A204.1 (cell line): Measurements from ENCODE around the gene RASSF4.

Source experiments
- FAIRE-seq: peaks from 2 replicates; lab custom pipeline; 2012; peaks lifted over from hg19 to GRCh38; lab: Jason Lieb, UNC

Gene RASSF4

GRCh38 chr10:44990302-44990655, 30.7 kb downstream of the RASSF4 start:
- FAIRE-seq = no peak

- FAIRE-seq = no peak
Measured at GRCh38 chr10:44990965-44991364, 31.4 kb downstream of the RASSF4 start.

- no peak for FAIRE-seq
Measured at GRCh38 chr10:44991571-44991970, 32.0 kb downstream of the RASSF4 start.

- no peak for FAIRE-seq
Measured at GRCh38 chr10:44992070-44992731, 32.6 kb downstream of the RASSF4 start.

DNA sequence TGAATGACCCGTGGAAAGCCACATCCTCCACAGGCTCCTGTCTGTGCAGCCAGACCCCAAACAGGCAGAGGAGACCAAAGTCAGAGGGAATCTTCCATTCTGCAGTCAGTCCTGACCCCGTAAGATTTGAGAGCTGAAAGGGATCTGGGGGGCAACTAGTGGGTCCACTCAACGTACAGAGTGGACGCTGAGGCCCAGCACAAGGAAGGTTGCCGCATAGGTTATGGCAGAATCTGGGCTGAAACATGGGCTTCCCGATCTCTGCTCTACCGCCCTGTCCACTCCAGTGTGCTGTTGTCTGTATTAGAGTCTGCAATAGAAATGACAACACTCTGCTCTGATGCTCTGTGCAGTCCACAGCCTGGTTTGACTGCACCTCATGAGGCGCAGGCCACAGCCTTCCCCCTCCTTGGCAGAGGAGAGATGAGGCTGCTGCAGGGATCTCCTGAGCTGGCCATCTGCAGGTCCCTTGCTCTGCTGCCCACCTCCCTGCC, 33.2 kb downstream of the RASSF4 start:
- no peak for FAIRE-seq

GRCh38 chr10:44993226-44993921, 33.8 kb downstream of the RASSF4 start:
- no peak for FAIRE-seq

GRCh38 chr10:44993922-44994751, 34.5 kb downstream of the RASSF4 start:
- FAIRE-seq = no peak

DNA sequence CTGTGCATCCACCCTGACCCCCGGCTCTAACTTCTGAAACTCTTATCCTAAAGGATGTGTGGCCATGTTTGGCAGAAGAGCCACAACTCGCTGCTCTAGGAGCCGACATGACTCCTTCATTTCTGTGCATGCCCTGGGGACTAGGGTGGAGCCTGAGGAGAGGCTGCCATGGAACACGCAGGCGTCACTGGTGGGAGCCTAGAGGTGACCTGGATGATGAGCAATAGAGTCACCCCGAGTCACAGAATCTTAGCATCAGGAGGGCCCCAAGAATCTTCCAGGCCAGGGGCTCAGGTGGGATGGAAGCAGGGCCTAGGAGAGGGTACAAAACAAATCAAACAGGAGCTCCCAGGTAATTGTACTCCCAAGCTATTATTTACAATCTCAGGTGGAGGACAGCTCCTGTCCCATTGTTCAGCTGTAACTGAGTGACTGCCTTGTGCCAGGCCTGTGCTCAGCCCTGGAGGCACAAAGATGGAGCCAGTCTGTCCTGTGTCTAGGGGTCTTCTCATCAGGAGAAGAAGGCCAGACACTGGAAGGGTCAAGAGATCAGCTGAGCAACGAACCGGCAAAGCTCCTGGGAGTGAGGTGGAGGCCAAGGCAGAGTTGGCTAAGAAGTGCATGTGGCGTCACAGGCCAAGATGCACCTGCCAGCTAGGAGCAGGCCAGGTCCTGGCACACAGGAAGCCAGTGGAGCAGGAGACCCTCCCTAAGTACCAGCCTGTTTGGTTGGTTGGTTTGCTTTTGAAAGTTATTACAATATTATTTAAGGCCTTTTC, 35.3 kb downstream of the RASSF4 start:
- no peak for FAIRE-seq

DNA sequence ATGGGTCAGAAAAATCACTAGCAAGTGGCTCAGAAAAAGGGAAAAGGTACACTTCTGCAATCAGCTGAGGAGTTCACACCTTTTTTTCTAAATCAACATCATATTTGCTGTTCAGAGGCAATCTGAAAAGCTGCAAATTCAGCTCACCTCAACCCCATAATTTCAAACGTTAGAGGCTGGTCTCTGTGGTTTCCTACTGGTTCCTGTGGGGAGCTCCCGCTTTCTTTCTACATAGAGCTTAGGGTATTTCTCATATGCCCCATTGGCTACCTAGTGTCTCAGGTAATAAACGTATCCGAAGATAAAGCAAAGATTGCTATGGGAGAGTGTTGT, 35.9 kb downstream of the RASSF4 start:
- FAIRE-seq = no peak

DNA sequence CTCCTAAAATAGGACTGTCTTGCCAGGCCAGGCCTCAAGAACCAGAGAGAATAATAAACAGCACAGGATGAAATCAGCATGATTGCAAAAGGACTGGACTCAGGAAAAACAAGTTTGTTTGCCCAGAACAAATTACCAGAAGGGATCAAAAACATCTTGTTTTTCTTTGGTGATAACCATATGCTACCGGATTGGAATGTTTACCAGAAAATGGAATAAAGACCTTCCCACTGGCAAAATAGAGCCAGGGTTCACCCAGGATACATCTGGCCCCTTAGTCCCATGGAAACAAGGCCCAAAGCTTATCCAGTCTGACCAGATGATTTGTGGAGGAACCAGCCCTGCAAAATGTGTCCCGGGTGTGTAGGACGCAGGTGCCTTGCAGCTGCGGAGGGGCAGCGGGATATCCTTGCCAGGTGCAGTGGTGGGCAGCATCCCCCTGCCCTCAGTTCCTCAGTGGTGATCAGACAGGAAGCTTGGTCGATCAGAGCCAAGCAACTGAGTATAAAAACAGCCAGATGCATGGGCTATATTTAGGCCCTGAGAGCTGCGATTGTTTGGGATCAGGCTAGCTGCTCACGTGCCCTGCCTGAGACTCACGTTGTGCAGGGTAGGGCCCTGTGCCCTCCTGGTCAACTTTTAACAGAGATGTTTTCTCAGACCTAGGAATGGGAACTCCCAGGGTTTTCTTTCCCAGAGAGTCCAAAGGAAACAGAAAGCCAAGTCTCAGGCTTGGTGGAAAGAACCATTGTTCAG, 36.5 kb downstream of the RASSF4 start:
- FAIRE-seq = no peak

DNA sequence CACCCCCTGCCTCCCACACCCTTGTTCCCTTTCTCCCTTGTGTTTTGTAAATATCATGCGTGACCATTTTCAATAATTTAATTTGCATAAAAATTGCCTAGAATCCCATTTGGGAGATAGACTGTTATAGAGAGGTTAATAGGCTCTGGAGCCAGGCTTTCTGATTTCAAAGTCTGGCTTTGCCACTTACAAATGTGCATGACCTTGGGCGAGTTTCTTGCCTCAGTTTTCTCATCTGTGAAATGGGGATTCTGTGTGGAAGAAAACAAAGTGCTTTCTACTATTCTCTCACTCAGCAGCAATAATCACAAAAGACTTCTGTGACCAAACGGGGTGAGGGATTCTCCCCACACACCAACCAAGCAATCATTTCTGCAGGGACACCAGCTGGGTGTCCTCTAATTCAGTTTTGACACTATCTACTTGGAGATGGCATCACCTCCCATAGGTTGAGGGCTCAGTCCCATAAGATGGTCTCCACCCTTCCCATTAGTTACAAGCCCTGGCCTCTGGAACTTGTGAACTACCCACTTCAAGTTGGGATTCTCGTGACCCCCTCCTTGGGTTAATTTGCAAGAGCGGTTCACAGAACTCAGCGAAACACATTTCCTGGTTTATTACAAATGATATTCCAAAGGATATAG, 37.6 kb downstream of the RASSF4 start:
- no peak for FAIRE-seq

DNA sequence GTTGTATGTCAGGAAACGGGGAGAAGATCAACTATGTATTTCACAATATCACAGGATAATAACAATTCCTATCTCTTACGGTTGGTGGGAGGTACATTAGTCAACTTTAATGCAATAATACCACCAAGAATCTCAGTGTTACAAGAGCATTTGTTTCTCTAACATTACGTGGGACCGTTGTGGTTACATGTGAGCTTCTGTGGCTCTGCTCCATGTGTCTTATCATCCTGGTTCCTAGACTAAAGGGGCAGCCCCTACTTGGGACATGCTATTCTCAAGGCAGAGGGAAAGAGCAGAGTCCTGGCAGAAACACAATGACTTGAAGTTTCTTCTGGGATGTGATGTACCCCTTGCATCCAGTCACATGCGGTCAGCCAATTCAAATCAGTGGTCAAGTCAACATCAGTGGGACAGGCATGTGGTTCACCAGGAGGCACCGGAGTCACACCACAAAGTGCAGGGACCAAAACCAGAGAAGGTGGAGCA, 38.6 kb downstream of the RASSF4 start:
- no peak for FAIRE-seq

GRCh38 chr10:45000138-45000751, 40.6 kb downstream of the RASSF4 start:
- no peak for FAIRE-seq

DNA sequence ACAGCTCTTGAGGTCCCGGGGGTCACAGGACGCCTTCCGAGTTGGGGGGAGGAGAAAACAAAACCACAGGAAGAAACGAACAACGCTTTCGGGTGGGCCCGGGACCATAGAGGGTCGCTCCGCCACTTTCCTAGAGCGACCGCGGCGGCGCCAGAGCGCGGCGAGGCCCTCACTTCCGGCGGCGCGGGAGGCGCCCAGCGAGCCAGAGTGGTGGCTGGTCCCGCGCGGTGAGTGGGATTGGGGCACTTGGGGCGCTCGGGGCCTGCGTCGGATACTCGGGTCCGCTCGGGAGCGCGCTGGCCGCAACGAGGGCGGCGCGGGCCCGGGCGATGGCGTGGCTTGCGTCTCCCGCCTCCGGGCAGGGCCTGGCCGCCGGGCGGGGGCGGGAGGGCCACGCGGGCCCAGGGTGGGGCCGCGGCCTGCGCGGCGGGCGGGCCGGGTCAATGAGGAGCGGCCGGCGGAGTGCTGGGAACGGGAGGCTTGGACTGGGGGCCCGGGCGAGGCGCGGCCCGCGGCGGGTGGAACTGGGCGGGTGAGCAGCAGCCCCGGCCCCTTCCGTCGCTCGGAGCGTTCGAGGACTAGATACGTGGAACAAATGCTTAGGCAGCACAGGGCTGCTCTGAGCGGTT, 41.3 kb downstream of the RASSF4 start, which contains the start of gene ZNF22:
ZNF22 (plus strand) TSS at position 172 of the 629 bp plus-strand sequence. CDS start 2,446 bp downstream, outside the sequence.
- FAIRE-seq = no peak

- no peak for FAIRE-seq
Measured at GRCh38 chr10:45001381-45002148, 42.0 kb downstream of the RASSF4 start.

- no peak for FAIRE-seq
Measured at GRCh38 chr10:45003432-45004000, 43.9 kb downstream of the RASSF4 start.

DNA sequence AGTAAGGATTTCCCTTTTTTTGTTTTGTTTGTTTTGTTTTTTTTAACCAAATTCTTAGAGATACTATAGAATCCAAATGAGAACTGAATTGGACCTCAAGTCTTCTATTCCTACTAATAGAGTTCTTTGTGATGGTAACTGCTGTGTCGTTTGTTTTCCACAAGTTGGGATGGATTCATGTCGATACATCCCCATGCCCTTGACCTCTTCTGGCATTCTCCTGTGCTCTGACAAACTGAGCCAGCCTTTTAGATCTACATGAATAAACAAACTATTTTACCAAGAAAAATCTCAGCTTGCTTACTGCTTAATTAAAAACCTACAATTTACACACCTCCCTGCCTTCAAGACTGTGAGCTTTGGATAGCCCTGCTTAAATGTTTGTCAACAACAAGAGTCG, 45.1 kb downstream of the RASSF4 start:
- FAIRE-seq = no peak

DNA sequence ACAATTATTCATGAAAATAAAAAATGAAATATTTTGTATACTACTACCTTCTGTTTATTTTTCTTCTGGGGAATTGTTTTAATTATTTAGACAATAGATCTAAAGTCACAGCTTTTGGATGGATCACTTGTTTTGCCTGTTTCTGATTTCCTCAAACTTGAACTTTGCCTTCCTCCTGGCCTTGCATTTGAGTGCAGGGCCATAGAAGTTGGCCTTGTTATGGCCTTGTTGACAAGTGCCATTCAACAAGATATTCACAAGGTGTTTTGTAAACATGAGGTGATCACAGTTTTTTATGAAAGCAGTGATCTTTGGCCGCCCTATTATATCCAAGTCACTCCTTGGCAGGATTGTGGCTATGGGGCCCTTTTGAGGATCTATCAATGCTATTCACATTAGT, 45.7 kb downstream of the RASSF4 start:
- no peak for FAIRE-seq
